HEK293T (cell line): ENCODE measurements around the gene SHROOM1.

Experiments
- BHLHE40 ChIP-seq: fragments of 450-650 bp; IDR thresholded peaks from 2 replicates; pipeline ENCODE4 v1.6.1; 2016; ENCODE audit warnings: mild to moderate bottlenecking, moderate library complexity, borderline replicate concordance
- ELF4 ChIP-seq: fragments of 450-650 bp; IDR thresholded peaks from 2 replicates; pipeline ENCODE4 v1.6.1; 2017; ENCODE audit warnings: antibody characterized with exemption
- FOXA1 ChIP-seq: fragments of 450-650 bp; IDR thresholded peaks from 2 replicates; pipeline ENCODE4 v1.6.1; 2016; ENCODE audit warnings: mild to moderate bottlenecking
- FOXK2 ChIP-seq: fragments of 450-650 bp; IDR thresholded peaks from 2 replicates; pipeline ENCODE4 v1.6.1; 2016; ENCODE audit warnings: mild to moderate bottlenecking
- FOXM1 ChIP-seq: fragments of 450-650 bp; IDR thresholded peaks from 2 replicates; pipeline ENCODE4 v1.6.1; 2017; ENCODE audit warnings: mild to moderate bottlenecking, borderline replicate concordance
- HDGF ChIP-seq: fragments of 450-650 bp; IDR thresholded peaks from 2 replicates; pipeline ENCODE4 v1.6.1; 2017; ENCODE audit warnings: antibody characterized with exemption, borderline replicate concordance
- L3MBTL2 ChIP-seq: fragments of 450-650 bp; conservative IDR thresholded peaks from 2 replicates; pipeline ENCODE4 v1.6.1; 2016; ENCODE audit warnings: mild to moderate bottlenecking
- LEF1 ChIP-seq: fragments of 450-650 bp; IDR thresholded peaks from 2 replicates; pipeline ENCODE4 v1.6.1; 2017; ENCODE audit warnings: mild to moderate bottlenecking, borderline replicate concordance
- NFRKB ChIP-seq: fragments of 450-650 bp; IDR thresholded peaks from 2 replicates; pipeline ENCODE4 v1.6.1; 2016; ENCODE audit warnings: mild to moderate bottlenecking, moderate library complexity
- SP1 ChIP-seq: fragments of 450-650 bp; IDR thresholded peaks from 2 replicates; pipeline ENCODE4 v1.6.1; 2017
- TARDBP ChIP-seq: fragments of 450-650 bp; IDR thresholded peaks from 2 replicates; pipeline ENCODE4 v1.6.1; 2016
- TF ChIP-seq, protein P1 (sequence below): fragments of 450-650 bp; IDR thresholded peaks from 2 replicates; pipeline ENCODE4 v1.6.1; 2016

DNA sequence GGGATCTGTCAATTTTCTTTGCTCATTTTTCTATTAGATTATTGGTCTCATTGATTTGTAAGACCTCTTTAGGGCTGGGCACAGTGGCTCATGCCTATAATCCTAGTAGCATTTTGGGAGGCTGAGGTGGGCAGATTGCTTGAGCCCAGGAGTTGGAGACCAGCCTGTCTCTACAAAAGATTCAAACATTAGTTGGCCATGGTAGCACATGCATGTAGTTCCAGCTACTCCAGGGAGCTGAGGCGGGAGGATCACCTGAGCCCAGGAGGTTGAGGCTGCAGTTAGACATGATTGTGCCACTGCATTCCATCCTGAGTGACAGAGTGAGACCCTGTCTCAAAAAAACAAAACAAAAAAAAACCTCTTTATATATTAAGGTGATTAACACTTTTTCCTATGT, 6.4 kb upstream of the SHROOM1 start:
- TF ChIP-seq LEF1 (no peak), FOXA1 (no peak), FOXM1 (no peak), TARDBP (no peak), NFRKB (no peak), FOXK2 (no peak), HDGF (no peak), L3MBTL2 (no peak), ELF4 (no peak), BHLHE40 (no peak), SP1 (no peak)
- TF ChIP-seq, protein P1, sequence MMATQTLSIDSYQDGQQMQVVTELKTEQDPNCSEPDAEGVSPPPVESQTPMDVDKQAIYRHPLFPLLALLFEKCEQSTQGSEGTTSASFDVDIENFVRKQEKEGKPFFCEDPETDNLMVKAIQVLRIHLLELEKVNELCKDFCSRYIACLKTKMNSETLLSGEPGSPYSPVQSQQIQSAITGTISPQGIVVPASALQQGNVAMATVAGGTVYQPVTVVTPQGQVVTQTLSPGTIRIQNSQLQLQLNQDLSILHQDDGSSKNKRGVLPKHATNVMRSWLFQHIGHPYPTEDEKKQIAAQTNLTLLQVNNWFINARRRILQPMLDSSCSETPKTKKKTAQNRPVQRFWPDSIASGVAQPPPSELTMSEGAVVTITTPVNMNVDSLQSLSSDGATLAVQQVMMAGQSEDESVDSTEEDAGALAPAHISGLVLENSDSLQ, result no peak
